PFSK-1 (cell line): Measurements from ENCODE around the gene RBFOX1.

Source experiments
- POLR2AphosphoS5 ChIP-seq: IDR thresholded peaks from 2 replicates; pipeline ENCODE4 v1.6.1; 2012; ENCODE audit warnings: low read depth, mild to moderate bottlenecking, control low read depth, low read length, moderate library complexity
- SIN3A ChIP-seq: IDR thresholded peaks from 2 replicates; pipeline ENCODE4 v1.6.1; 2012; ENCODE audit warnings: mild to moderate bottlenecking, low read length, moderate library complexity, borderline replicate concordance; ENCODE audit not compliant: insufficient read depth

- TF ChIP-seq POLR2AphosphoS5, result no peak
- no peak for TF ChIP-seq SIN3A
Measured at GRCh38 chr16:7585705-7586104, 253.1 kb downstream of the RBFOX1 start.
